H1 (cell line): Measurements from ENCODE around the gene ENO4. TPM values are rescaled to one million over a fixed set of nuclear protein-coding genes. Genes with fewer than 3 reads are reported as not detected.

Source experiments
- CTBP2 ChIP-seq: IDR thresholded peaks from 2 replicates; pipeline ENCODE4 v1.7.0; 2011; ENCODE audit warnings: borderline replicate concordance, mild to moderate bottlenecking, moderate library complexity, mixed read lengths, low read length; ENCODE audit not compliant: insufficient read depth, insufficient read length
- polyA plus RNA-seq, 7 experiments: library from polyadenylated mRNA; depleted of rRNA in 3 of 7; stranded (reverse) in 5 of 7; unstranded in 2 of 7; fragments of >200 nt in 5 of 7; fragments of 200-250 nt in 2 of 7; gene quantifications; 1 replicate in 5 of 7; 2 replicates in 1 of 7; 4 replicates in 1 of 7; pipeline versions ENCODE4 v1.2.1 to v1.2.3, GENCODE V29; 2011 to 2013; ENCODE audit warnings: missing spikeins in 2 of 7, mixed read lengths in 2 of 7
- total RNA-seq: library from RNA; stranded (reverse); fragmentation: NEBNext Ultra II Directional; extraction: Animal tissue kit (Norgen Biotek cat#: 25700); gene quantifications from 2 replicates; pipeline ENCODE4 v1.2.1, GENCODE V29; 2021

Gene ENO4
- total and polyA plus RNA-seq, 2 of the 8 experiments (the other 6 are each of a cell fraction or from before 2014, with no cell fraction given), result 0.77 TPM; not detected in 1

GRCh38 chr10:116875897-116876296 is 26.6 kb downstream of the ENO4 start (continued):
- no peak for TF ChIP-seq CTBP2
